Retinal pigment epithelial cell (primary cell): Measurements from ENCODE around the gene AMPD1.

Experiments used
- DNase-seq: peaks from one replicate; pipeline ENCODE4 v3.0.0-alpha.2; 2010; ENCODE audit warnings: low read depth
- H3K4me3 ChIP-seq: 2 replicates; pipeline ENCODE4 v1.5.1; 2011; ENCODE audit warnings: mild to moderate bottlenecking, low read length, control low read depth, moderate library complexity
- TF ChIP-seq, protein P1 (sequence below): conservative IDR thresholded peaks from 2 replicates; pipeline ENCODE4 v1.5.1; 2011; ENCODE audit warnings: low read depth, low read length, control low read depth, inconsistent platforms

Gene AMPD1

DNA sequence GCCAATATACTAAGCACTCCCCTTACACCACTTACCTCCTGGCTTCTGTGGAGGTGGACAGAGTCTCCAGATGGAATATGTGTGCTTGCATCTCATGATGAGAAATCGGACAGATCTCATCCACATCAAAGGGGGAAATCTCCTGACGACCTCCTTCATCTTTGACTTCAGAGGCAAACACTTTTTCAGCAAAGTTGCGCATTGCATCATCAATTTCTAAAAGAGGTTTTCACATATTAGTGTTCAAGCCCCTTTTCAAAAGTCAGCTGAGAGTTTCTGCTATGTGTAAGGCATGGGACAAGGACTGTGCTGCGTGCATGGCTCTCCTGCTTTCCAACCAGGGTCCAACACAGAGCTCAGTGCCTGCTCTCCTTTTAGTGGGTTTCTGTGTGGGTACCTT is 6.8 kb downstream of the AMPD1 start:
- no peak for DNase-seq
- TF ChIP-seq, protein P1, sequence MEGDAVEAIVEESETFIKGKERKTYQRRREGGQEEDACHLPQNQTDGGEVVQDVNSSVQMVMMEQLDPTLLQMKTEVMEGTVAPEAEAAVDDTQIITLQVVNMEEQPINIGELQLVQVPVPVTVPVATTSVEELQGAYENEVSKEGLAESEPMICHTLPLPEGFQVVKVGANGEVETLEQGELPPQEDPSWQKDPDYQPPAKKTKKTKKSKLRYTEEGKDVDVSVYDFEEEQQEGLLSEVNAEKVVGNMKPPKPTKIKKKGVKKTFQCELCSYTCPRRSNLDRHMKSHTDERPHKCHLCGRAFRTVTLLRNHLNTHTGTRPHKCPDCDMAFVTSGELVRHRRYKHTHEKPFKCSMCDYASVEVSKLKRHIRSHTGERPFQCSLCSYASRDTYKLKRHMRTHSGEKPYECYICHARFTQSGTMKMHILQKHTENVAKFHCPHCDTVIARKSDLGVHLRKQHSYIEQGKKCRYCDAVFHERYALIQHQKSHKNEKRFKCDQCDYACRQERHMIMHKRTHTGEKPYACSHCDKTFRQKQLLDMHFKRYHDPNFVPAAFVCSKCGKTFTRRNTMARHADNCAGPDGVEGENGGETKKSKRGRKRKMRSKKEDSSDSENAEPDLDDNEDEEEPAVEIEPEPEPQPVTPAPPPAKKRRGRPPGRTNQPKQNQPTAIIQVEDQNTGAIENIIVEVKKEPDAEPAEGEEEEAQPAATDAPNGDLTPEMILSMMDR: no peak
- no peak overlapping the region for H3K4me3 ChIP-seq

DNA sequence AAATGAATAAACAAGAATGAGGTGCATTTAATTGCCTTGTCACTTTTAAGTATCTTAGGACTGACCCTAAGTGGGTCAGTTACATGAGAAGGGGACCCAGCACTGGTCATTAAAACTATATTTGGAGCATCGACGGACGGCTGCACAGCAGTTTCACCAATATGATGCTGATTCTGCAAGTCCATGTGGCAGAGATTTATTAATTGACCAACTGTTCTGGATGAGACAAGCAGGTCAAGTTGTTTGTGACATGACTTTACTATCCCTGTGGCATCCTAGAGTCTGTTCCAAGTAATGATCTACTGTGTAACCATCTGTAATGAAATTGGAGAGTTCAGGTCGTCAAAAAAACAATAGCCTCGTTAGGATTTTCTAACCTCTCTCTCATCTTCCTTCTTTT is 9.5 kb downstream of the AMPD1 start:
- TF ChIP-seq, protein P1: no peak
- no peak for DNase-seq
- no peak overlapping the region for H3K4me3 ChIP-seq

DNA sequence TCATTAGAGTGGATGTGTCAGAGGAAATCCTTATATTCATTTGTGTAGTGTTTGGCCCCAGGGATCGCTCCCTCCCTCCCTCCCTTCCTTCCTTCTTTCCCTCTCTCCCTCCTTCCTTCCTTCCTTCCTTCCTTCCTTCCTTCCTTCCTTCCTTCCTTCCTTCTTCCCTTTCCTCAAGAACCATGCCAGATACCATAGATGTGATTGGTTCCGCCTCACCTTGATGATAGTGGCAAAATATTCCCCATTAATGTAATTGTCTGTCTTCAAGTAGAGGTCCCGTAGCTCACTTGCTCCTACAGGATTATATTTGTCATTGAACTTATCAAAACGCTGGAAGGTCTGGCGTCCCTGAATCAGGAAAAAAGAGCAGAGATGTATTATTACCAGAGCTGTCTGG is 17.7 kb downstream of the AMPD1 start:
- TF ChIP-seq, protein P1: no peak
- DNase-seq: no peak
- H3K4me3 ChIP-seq: no peak overlapping the region

DNA sequence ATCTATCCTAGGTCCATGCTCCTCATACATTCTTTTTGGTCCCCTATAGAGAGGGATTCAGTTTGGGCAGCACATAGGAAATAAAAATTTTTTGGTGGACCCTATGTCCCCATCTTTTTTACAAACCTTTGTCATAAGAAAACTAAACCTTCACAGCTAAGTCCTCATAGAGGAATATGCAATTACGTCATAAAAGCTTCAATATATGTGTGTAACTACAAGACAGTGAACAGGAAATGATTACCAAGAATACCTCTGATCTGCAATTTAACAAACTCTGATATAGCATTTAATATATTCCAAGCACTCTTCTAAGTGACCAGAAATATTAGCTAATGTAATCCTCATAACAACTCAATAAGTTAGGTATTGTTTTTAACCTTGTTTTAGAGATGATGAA is 19.2 kb downstream of the AMPD1 start:
- TF ChIP-seq, protein P1: no peak
- DNase-seq: no peak
- no peak overlapping the region for H3K4me3 ChIP-seq

DNA sequence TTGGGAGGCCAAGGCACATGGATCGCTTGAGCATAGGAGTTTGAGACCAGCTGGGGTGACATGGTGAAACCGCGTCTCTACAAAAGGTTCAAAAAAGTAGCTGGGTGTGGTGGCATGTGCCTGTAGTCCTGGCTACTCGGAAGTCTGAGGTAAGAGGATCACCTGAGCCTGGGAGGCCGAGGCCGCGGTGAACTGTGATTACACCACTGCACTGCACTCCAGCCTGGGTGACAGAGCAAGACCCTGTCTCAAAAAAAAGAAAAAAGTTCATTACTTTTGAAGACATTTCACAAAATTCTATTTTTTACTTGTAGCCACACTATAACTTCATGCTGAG is 23.4 kb downstream of the AMPD1 start:
- TF ChIP-seq, protein P1: no peak
- DNase-seq: no peak
- H3K4me3 ChIP-seq: no peak overlapping the region

DNA sequence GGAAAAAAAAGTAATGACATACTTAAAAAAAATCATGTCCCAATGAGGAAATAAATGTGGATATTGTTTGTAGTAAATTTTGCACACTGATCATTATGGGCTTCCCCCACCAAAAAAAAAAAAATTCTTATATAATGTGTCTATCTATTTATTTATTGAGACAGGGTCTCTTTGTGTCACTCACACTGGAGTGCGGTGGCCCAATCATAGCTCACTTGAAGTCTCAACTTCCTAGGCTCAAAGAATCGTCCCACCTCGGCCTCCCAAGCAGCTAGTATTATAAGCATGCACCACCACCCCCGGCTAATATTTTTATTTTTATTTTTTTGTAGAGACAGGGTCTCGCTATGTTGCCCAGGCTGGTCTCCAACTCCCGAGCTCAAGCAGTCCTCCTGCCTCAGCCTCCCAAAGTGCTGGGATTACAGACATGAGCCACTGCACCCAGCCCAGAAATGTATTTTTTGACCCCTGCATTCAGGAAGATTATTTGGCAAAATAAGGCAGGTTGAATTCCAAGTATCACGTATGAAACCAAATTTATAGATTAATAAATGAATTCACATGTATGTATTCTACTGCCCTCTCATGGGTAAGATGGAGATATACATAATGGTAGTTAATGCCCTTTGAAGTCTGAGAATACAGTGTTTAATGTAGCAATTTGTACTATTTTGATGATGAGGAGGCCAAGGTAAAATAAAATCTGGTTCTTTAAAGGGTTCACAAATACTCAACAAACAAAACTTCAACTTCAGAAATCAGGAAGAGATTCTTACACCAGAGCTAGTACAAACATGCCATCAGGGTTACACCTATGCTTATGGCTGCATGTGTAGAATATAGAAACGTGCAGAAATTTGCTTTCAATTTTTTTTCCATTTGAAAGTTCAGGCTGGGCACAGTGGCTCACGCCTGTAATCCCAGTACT is 24.1 kb downstream of the AMPD1 start:
- H3K4me3 ChIP-seq: no peak overlapping the region
- TF ChIP-seq, protein P1: peak; percentile 41
- DNase-seq: no peak
